22Rv1 (cell line): ENCODE measurements around the gene SCG5.

ENCODE experiments used
- H3K27ac ChIP-seq: fragments of 450-650 bp; 2 replicates; pipeline ENCODE4 v1.5.1; 2017
- CTCF ChIP-seq: fragments of 450-650 bp; IDR thresholded peaks from 2 replicates; pipeline ENCODE4 v1.5.1; 2017; ENCODE audit warnings: mild to moderate bottlenecking
- ZFX ChIP-seq: fragments of 450-650 bp; IDR thresholded peaks from 2 replicates; pipeline ENCODE4 v1.6.1; 2017; ENCODE audit warnings: antibody characterized with exemption, borderline replicate concordance

SCG5 gene

GRCh38 chr15:32732574-32733157 lies 91.2 kb downstream of the SCG5 start:
- H3K27ac ChIP-seq, result no peak overlapping the region
- no peak for TF ChIP-seq ZFX
- no peak for TF ChIP-seq CTCF

- TF ChIP-seq CTCF, result no peak
- TF ChIP-seq ZFX, result no peak
Measured at GRCh38 chr15:32733281-32733680, 91.8 kb downstream of the SCG5 start.

DNA sequence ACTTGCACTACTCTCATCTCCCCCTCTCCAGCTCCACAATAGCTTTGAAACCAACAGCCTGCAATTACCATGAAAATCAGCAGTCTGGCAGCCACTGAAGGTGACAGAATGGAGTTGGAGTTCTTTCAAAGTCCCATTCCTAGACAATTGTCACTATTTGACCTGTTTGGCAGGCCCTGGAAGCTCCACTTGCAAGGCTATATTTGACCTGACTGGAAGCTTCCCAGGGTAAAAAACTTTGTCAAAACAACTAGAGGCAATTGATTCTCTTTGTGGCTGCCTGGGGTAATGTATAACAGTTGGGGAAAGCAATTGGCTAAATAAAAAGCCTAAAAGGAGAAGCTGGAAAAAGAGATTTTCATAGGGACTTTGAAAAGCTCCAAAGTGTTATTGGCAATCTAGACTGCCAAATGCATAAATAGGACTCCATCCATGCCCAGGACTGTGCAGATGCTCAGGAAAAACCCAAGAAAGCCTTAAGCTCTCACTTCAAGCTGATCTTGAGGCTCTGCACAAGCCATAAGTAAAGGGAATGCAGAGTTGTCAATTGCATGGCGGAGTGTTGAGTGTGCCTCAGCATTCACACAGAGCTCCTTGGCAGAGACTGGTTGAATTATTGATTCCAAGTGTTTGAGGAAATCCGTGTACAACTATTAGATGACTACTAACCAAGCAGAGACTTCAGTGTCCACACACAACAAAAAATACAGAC lies 94.6 kb downstream of the SCG5 start:
- TF ChIP-seq CTCF, result no peak
- TF ChIP-seq ZFX, result no peak
- no peak overlapping the region for H3K27ac ChIP-seq

More at GRCh38 chr15:32733281-32733680, 91.8 kb downstream of the SCG5 start:
- H3K27ac ChIP-seq, result no peak overlapping the region

GRCh38 chr15:32736701-32737061 lies 95.2 kb downstream of the SCG5 start:
- no peak for TF ChIP-seq CTCF
- TF ChIP-seq ZFX, result no peak
- H3K27ac ChIP-seq, result no peak overlapping the region

DNA sequence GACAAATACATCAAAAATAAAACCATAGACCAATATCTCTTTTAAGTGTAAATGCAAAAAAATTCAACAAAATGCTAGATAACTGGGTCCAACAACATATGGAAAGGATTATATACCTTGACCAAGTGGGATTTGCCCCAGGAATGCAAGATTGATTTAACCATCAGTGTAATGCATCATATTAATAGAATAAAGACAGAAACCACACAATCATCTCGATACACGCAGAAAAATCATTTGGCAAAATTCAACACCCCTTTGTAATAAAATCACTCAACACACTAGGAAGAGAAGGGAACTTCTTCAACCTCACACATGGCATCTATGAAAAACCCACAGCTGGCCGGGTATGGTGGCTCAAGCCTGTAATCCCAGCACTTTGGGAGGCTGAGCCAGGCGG lies 95.8 kb downstream of the SCG5 start:
- H3K27ac ChIP-seq, result no peak overlapping the region
- TF ChIP-seq ZFX (no peak), CTCF (no peak)

DNA sequence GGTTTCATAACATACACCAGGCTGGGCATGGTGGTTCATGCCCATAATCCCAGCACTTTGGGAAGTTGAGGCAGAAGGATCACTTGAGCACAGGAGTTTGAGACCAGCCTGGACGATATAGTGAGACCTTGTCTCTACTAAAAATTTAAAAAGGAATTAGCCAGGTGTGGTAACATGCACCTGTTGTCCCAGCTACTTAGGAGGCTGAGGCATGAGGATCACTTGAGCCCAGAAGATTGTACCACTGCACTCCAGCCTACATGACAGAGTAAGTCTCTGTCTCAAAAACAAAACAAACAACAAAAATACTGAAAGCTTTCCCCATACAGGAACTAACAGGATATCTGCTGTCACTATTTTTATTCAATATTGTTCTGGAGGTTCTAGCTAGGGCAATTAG lies 97.2 kb downstream of the SCG5 start:
- H3K27ac ChIP-seq, result no peak overlapping the region
- no peak for TF ChIP-seq ZFX
- no peak for TF ChIP-seq CTCF

DNA sequence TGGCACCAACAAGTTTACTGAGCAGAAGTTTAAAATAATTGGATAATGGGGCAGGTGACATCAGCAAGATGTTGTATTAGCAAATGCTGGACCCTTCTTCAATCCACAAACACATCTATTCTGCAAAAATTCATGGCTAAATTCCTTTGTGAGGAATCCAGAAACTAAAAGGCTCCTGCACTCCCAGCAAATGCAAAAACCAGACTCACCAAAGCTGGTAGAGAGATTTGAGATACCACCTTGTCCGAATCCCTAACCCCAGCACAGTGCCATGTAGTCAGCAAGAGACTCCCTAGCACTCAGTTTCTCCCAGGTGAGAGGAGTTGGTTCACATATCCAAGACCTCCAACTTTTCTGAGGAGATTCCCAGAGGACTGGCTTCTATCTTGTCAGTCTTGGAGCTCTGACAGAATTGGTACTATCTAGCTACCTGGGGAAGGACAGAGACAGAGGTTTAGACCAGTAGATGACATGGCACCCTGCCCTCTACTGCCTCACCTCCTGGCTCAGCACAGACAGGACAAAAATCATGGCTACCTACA lies 98.1 kb downstream of the SCG5 start:
- no peak overlapping the region for H3K27ac ChIP-seq
- no peak for TF ChIP-seq ZFX
- no peak for TF ChIP-seq CTCF
